ENCODE data around the gene FXYD6.

Gene FXYD6

DNA sequence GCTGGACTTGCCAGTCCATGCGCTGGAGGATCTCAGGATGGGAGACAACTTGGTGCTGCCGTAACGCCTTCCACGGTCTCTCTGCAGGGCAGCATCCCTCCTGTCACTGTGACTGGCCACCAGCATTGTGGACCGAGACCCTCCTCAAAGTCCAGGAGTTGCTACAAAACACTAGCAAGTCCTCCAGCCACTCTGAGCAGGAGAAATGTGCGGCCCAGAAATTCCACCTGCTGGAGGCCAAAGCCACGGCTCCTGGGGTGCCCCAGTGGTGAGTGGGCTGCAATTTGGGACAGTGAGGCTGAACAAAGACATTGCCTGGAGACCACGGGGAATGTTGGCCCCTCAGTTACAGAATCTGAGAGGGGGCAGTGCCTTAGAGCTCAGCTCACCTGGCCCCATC, 72.6 kb downstream of the FXYD6 start:
- H3K4me1 ChIP-seq (ENCODE audit: control insufficient read depth in 1 of 2, insufficient read depth in 1 of 2, low read depth in 1 of 2, low read length in 1 of 2): no peaks in the 10 kb centered on the region
- H3K4me3 ChIP-seq (ENCODE audit: low read depth in 1 of 2, low read length in 1 of 2): no peak overlapping the region
- no peaks in the 10 kb centered on the region for H3K9me3 ChIP-seq
- peaks cover 62% of the 10 kb centered on the region for H3K27me3 ChIP-seq
- no peaks in the 10 kb centered on the region for H3K36me3 ChIP-seq
- no peak overlapping the region for H3K27ac ChIP-seq
- no peak for TF ChIP-seq CTCF (IDR thresholded peaks at IDR 0.05)

GRCh38 chr11:117799634-117800033, 76.8 kb downstream of the FXYD6 start:
- H3K4me1 ChIP-seq (ENCODE audit: control insufficient read depth in 1 of 2, insufficient read depth in 1 of 2, low read depth in 1 of 2, low read length in 1 of 2): no peaks in the 10 kb centered on the region
- no peak for TF ChIP-seq CTCF (IDR thresholded peaks at IDR 0.05)
- H3K36me3 ChIP-seq: no peaks in the 10 kb centered on the region
- H3K4me3 ChIP-seq (ENCODE audit: low read depth in 1 of 2, low read length in 1 of 2): no peak overlapping the region
- H3K27ac ChIP-seq: no peak overlapping the region
- H3K9me3 ChIP-seq: no peaks in the 10 kb centered on the region
- H3K27me3 ChIP-seq: peaks cover 77% of the 10 kb centered on the region

DNA sequence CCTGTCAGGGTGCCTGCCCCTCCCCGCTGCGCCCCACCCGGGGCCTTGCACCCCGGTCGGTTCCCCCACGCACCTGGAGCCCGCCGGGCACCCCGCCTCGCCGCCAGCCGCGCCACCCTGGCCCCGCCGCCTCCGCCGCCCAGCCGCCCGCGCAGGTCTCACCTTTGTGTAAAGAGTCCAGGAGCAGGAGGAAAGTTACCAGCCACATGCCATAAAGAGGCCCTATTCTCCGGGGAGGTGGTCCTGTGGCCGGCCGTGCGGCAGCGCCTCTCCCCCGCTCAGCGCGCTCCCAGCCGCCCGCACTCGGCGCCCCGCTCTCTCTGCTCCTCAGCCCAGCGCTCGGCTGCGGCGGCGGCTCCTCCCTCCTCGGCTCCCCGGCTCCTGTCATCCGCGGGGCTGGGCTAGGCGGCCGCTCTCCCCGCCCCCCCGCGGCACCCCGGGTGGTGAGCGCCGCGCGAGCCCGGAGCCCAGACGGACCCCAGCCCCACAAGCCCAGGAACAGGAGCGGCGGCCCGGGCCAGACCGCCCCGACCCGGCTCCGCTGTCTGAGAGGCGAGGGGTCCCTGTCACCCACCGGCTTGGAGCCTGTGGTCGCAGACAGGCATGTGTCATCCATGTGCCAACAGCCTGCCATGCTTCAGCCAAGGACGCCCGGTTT, 79.5 kb downstream of the FXYD6 start, which contains the start of gene DSCAML1:
DSCAML1 (minus strand) TSS at position 345 of the 658 bp plus-strand sequence; CDS start at position 208, 137 bp downstream.
- no peak within 1 kb of the TSS for H3K27ac ChIP-seq
- peaks cover 100% of the 10 kb centered on the region for H3K27me3 ChIP-seq
- no peaks in the 10 kb centered on the region for H3K9me3 ChIP-seq
- H3K4me3 ChIP-seq (ENCODE audit: low read depth in 1 of 2, low read length in 1 of 2): no peak within 1 kb of the TSS
- no peak for TF ChIP-seq CTCF (IDR thresholded peaks at IDR 0.05)
- H3K36me3 ChIP-seq: no peaks in the 10 kb centered on the region
- H3K4me1 ChIP-seq (ENCODE audit: control insufficient read depth in 1 of 2, insufficient read depth in 1 of 2, low read depth in 1 of 2, low read length in 1 of 2): no peaks in the 10 kb centered on the region

- no peak overlapping the region for H3K4me3 ChIP-seq (ENCODE audit: low read depth in 1 of 2, low read length in 1 of 2)
Observed at GRCh38 chr11:117796456-117796871, 80.0 kb downstream of the FXYD6 start.

GRCh38 chr11:117795638-117796455, 80.6 kb downstream of the FXYD6 start:
- no peak overlapping the region for H3K27ac ChIP-seq
- H3K4me3 ChIP-seq (ENCODE audit: low read depth in 1 of 2, low read length in 1 of 2): no peak overlapping the region
- no peaks in the 10 kb centered on the region for H3K4me1 ChIP-seq (ENCODE audit: control insufficient read depth in 1 of 2, insufficient read depth in 1 of 2, low read depth in 1 of 2, low read length in 1 of 2)
- TF ChIP-seq CTCF (IDR thresholded peaks at IDR 0.05): no peak
- H3K9me3 ChIP-seq: no peaks in the 10 kb centered on the region
- no peaks in the 10 kb centered on the region for H3K36me3 ChIP-seq
- peaks cover 100% of the 10 kb centered on the region for H3K27me3 ChIP-seq

More at GRCh38 chr11:117796456-117796871, 80.0 kb downstream of the FXYD6 start:
- Histone ChIP-seq H3K27ac (no peak overlapping the region), H3K9me3 (no peaks in the 10 kb centered on the region), H3K36me3 (no peaks in the 10 kb centered on the region), H3K4me1 (ENCODE audit: control insufficient read depth in 1 of 2, insufficient read depth in 1 of 2, low read depth in 1 of 2, low read length in 1 of 2) (no peaks in the 10 kb centered on the region), H3K27me3 (peaks cover 100% of the 10 kb centered on the region)
- TF ChIP-seq CTCF (IDR thresholded peaks at IDR 0.05): no peak
